K562 (cell line): ENCODE measurements around the gene B3GAT3. TPM values are rescaled to one million over a fixed set of nuclear protein-coding genes. Genes with fewer than 3 reads are reported as not detected.

Experiments used
- ARID1B ChIP-seq: fragments of 450-650 bp; IDR thresholded peaks from 2 replicates; pipeline ENCODE4 v1.6.1; 2016; ENCODE audit warnings: antibody characterized with exemption, mild to moderate bottlenecking, inconsistent platforms
- CEBPB ChIP-seq: fragments of 450-650 bp; IDR thresholded peaks from 2 replicates; pipeline ENCODE4 v1.6.1; 2016; ENCODE audit warnings: missing genetic modification characterization, missing compliant biosample characterization
- ELF1 ChIP-seq: fragments of 200-800 bp; sonication (Bioruptor generic); IDR thresholded peaks from 2 replicates; pipeline ENCODE4 v1.6.1; 2016; ENCODE audit warnings: missing genetic modification characterization, missing compliant biosample characterization
- FIP1L1 ChIP-seq: fragments of 200-400 bp; formaldehyde crosslinking; IDR thresholded peaks from 2 replicates; pipeline ENCODE4 v1.6.1; 2018; ENCODE audit warnings: mild to moderate bottlenecking, low read depth, low read length; ENCODE audit not compliant: poor library complexity, severe bottlenecking
- HDAC6 ChIP-seq: IDR thresholded peaks from 2 replicates; pipeline ENCODE4 v1.6.1; 2012; ENCODE audit warnings: low read depth, mild to moderate bottlenecking, control low read depth, inconsistent platforms, low read length, moderate library complexity
- KHSRP ChIP-seq: fragments of 450-650 bp; IDR thresholded peaks from 2 replicates; pipeline ENCODE4 v1.6.1; 2017
- MED1 ChIP-seq: sonication (generic); formaldehyde crosslinking; IDR thresholded peaks from 2 replicates; pipeline ENCODE4 v1.8.1; 2023; ENCODE audit warnings: missing genetic modification reagents, borderline replicate concordance
- NELFE ChIP-seq: IDR thresholded peaks from 2 replicates; pipeline ENCODE4 v1.6.1; 2011; ENCODE audit warnings: mild to moderate bottlenecking; ENCODE audit not compliant: insufficient read depth, insufficient read length
- NR4A1 ChIP-seq, 2 experiments: fragments of 250-450 bp in 1 of 2; fragments of 450-650 bp in 1 of 2; sonication (Bioruptor Pico) in 1 of 2; IDR thresholded peaks; 2 replicates each; pipeline versions ENCODE4 v1.4.0 to v1.6.1; 2016 to 2020; ENCODE audit warnings: mild to moderate bottlenecking in 2 of 2, missing compliant biosample characterization in 1 of 2, missing genetic modification characterization in 1 of 2, moderate library complexity in 1 of 2
- PTBP1 ChIP-seq: fragments of 200-400 bp; formaldehyde crosslinking; IDR thresholded peaks from 2 replicates; pipeline ENCODE4 v1.6.1; 2017; ENCODE audit warnings: low read depth, low read length
- RFX5 ChIP-seq: IDR thresholded peaks from 2 replicates; pipeline ENCODE4 v1.6.1; 2011; ENCODE audit warnings: low read depth, mild to moderate bottlenecking, improper control_type of control experiment, low read length
- RNF219 ChIP-seq: fragments of 250-450 bp; sonication (Bioruptor Pico); IDR thresholded peaks from 2 replicates; pipeline ENCODE4 v1.5.0; 2022; ENCODE audit warnings: mild to moderate bottlenecking
- SP1 ChIP-seq: sonication (generic); formaldehyde crosslinking; IDR thresholded peaks from 2 replicates; pipeline ENCODE4 v1.8.1; 2022; ENCODE audit warnings: mild to moderate bottlenecking, missing genetic modification reagents
- SREBF1 ChIP-seq: fragments of 150-350 bp; IDR thresholded peaks from 2 replicates; pipeline ENCODE4 v1.6.1; 2014; ENCODE audit warnings: antibody characterized with exemption, low read depth, low read length, borderline replicate concordance
- TGIF2 ChIP-seq: sonication (generic); formaldehyde crosslinking; IDR thresholded peaks from 2 replicates; pipeline ENCODE4 v1.8.1; 2022; ENCODE audit warnings: mild to moderate bottlenecking, missing genetic modification reagents, moderate library complexity
- ZBTB26 ChIP-seq: fragments of 450-650 bp; formaldehyde crosslinking; IDR thresholded peaks from 2 replicates; pipeline ENCODE4 v1.4.0; 2022; ENCODE audit warnings: missing genetic modification characterization
- ZC3H8 ChIP-seq: fragments of 450-650 bp; IDR thresholded peaks from 2 replicates; pipeline ENCODE4 v1.6.1; 2017
- ZNF12 ChIP-seq: sonication (generic); formaldehyde crosslinking; IDR thresholded peaks from 2 replicates; pipeline ENCODE4 v1.4.0; 2020; ENCODE audit warnings: mild to moderate bottlenecking, missing genetic modification reagents
- ZNF197 ChIP-seq: fragments of 200-800 bp; sonication (Bioruptor generic); IDR thresholded peaks from 2 replicates; pipeline ENCODE4 v1.6.1; 2016; ENCODE audit warnings: low read depth, missing genetic modification characterization, missing compliant biosample characterization
- ZNF232 ChIP-seq: sonication (generic); formaldehyde crosslinking; IDR thresholded peaks from 2 replicates; pipeline ENCODE4 v1.8.0; 2022; ENCODE audit warnings: mild to moderate bottlenecking, missing genetic modification reagents
- ZNF696 ChIP-seq: fragments of 250-450 bp; sonication (Bioruptor Pico); conservative IDR thresholded peaks from 2 replicates; pipeline ENCODE4 v1.4.0; 2020; ENCODE audit warnings: mild to moderate bottlenecking, moderate library complexity
- ZNF75A ChIP-seq: fragments of 450-650 bp; formaldehyde crosslinking; IDR thresholded peaks from 2 replicates; pipeline ENCODE4 v1.4.0; 2020; ENCODE audit warnings: mild to moderate bottlenecking
- ZNF76 ChIP-seq: fragments of 250-450 bp; sonication (Bioruptor Pico); IDR thresholded peaks from 2 replicates; pipeline ENCODE4 v1.4.0; 2020; ENCODE audit warnings: mild to moderate bottlenecking, moderate library complexity, borderline replicate concordance
- ZZZ3 ChIP-seq: fragments of 450-650 bp; IDR thresholded peaks from 2 replicates; pipeline ENCODE4 v1.6.1; 2016; ENCODE audit warnings: antibody characterized with exemption, mild to moderate bottlenecking, moderate library complexity
- polyA plus RNA-seq, 8 experiments: library from polyadenylated mRNA; depleted of rRNA in 4 of 8; stranded (reverse) in 5 of 8; unstranded in 3 of 8; fragments of >200 nt; fragmentation: Nextera tagmentation in 2 of 8; fragmentation: Illumina TruSeq in 1 of 8; extraction: Ambion mirVana in 2 of 8; extraction: Trizol in 1 of 8; gene quantifications; 2 replicates each; pipeline versions ENCODE4 v1.2.1 to v1.2.3, GENCODE V29; 2011 to 2014; ENCODE audit warnings: inconsistent platforms in 1 of 8, missing spikeins in 1 of 8
- total RNA-seq, 7 experiments: library from RNA; depleted of rRNA in 6 of 7; stranded (reverse); fragments of >200 nt in 6 of 7; fragmentation: Illumina TruSeq in 2 of 7; extraction: Trizol in 2 of 7; gene quantifications; 2 replicates each; pipeline versions ENCODE4 v1.2.1 to v1.2.3, GENCODE V29; 2011 to 2021; ENCODE audit warnings: low replicate concordance in 1 of 7

B3GAT3 gene
- total and polyA plus RNA-seq, 9 of the 15 experiments (the other 6 are each of a cell fraction or from before 2014, with no cell fraction given), result 0.30 to 64.0 (median 21.4) TPM

GRCh38 chr11:62601372-62602140 is 20.2 kb downstream of the B3GAT3 start, which contains the start of gene MTA2 (continued):
- no peak for TF ChIP-seq RNF219
- TF ChIP-seq ARID1B, result no peak
- TF ChIP-seq ZZZ3, result no peak
- TF ChIP-seq ZC3H8, result no peak
- TF ChIP-seq ZNF76 (CRISPR knock-in tag), result no peak
- TF ChIP-seq HDAC6, result no peak
- TF ChIP-seq PTBP1, result no peak
- no peak for TF ChIP-seq ZNF232 (CRISPR knock-in tag)
- TF ChIP-seq ZNF12 (CRISPR knock-in tag), result peak; percentile 87
- no peak for TF ChIP-seq KHSRP
- TF ChIP-seq ZNF197, result no peak
- no peak for TF ChIP-seq SREBF1
- TF ChIP-seq ZNF75A, result no peak
- peak; percentile 71 for TF ChIP-seq FIP1L1
- no peak for TF ChIP-seq CEBPB (tag)
- TF ChIP-seq ZNF696, result no peak
- TF ChIP-seq ZBTB26 (CRISPR knock-in tag), result no peak
- no peak for TF ChIP-seq NR4A1 (CRISPR knock-in tag; IDR thresholded peaks at IDR 0.05)
- TF ChIP-seq NR4A1 (tag; IDR thresholded peaks at IDR 0.05), result no peak
- no peak for TF ChIP-seq RFX5
- TF ChIP-seq ELF1 (tag), result peak; percentile 37; the same call in 1 of the 2 replicates
- peak; percentile 65; the same call in 1 of the 2 replicates for TF ChIP-seq TGIF2 (CRISPR knock-in tag)
- no peak for TF ChIP-seq NELFE
- peak; percentile 89 for TF ChIP-seq SP1 (CRISPR knock-in tag)
- no peak for TF ChIP-seq MED1 (CRISPR knock-in tag)
